DOHH2 (cell line): Measurements from ENCODE around the gene OPN3.

Source experiments
- H3F3A ChIP-seq: fragments of 200-600 bp; sonication (generic), shearing (Covaris generic); 2 replicates; pipeline ENCODE4 v1.6.0; 2016; ENCODE audit warnings: antibody characterized with exemption, mild to moderate bottlenecking; ENCODE audit not compliant: control insufficient read depth, insufficient read depth
- H3K27ac ChIP-seq: fragments of 200-600 bp; sonication (generic); 2 replicates; pipeline ENCODE4 v1.5.1; 2014; ENCODE audit warnings: low read depth, mild to moderate bottlenecking, low read length, moderate library complexity
- H3K27me3 ChIP-seq: fragments of 200-600 bp; sonication (generic); 2 replicates; pipeline ENCODE4 v1.6.1; 2014; ENCODE audit warnings: mild to moderate bottlenecking, low read length, mixed read lengths; ENCODE audit not compliant: control insufficient read depth
- H3K36me3 ChIP-seq: fragments of 200-600 bp; sonication (generic); 2 replicates; pipeline ENCODE4 v1.6.1; 2014; ENCODE audit warnings: mild to moderate bottlenecking, low read length, moderate library complexity, mixed read lengths; ENCODE audit not compliant: control insufficient read depth
- H3K4me1 ChIP-seq: fragments of 200-600 bp; sonication (generic); 2 replicates; pipeline ENCODE4 v1.6.1; 2014; ENCODE audit warnings: mild to moderate bottlenecking, low read length, mixed read lengths; ENCODE audit not compliant: control insufficient read depth
- H3K4me2 ChIP-seq: fragments of 200-600 bp; sonication (generic); 2 replicates; pipeline ENCODE4 v1.6.0; 2014; ENCODE audit warnings: mild to moderate bottlenecking, low read length, moderate library complexity
- H3K4me3 ChIP-seq: fragments of 200-600 bp; sonication (generic); 2 replicates; pipeline ENCODE4 v1.5.1; 2014; ENCODE audit warnings: mild to moderate bottlenecking, low read length, mixed read lengths
- H3K79me2 ChIP-seq: fragments of 200-600 bp; sonication (generic); 2 replicates; pipeline ENCODE4 v1.6.1; 2014; ENCODE audit warnings: mild to moderate bottlenecking, low read length, mixed read lengths; ENCODE audit not compliant: control insufficient read depth
- H3K9me2 ChIP-seq: fragments of 200-600 bp; sonication (generic); replicated peaks from 2 replicates; pipeline ENCODE4 v1.6.1; 2014; ENCODE audit warnings: mild to moderate bottlenecking, low read length, mixed read lengths; ENCODE audit not compliant: control insufficient read depth
- H3K9me3 ChIP-seq: fragments of 200-600 bp; sonication (generic); 2 replicates; pipeline ENCODE4 v1.6.1; 2014; ENCODE audit warnings: antibody characterized with exemption, low read length, mixed read lengths; ENCODE audit not compliant: control insufficient read depth, insufficient read depth
- H4K20me1 ChIP-seq: fragments of 200-600 bp; sonication (generic); 2 replicates; pipeline ENCODE4 v1.6.0; 2014; ENCODE audit warnings: low read depth, mild to moderate bottlenecking, antibody characterized with exemption, low read length, moderate library complexity; ENCODE audit not compliant: control insufficient read depth, insufficient read depth
- CTCF ChIP-seq: fragments of 200-600 bp; sonication (generic); IDR thresholded peaks from one replicate; pipeline ENCODE4 v1.5.1; 2014; ENCODE audit warnings: antibody characterized with exemption, mild to moderate bottlenecking, low read depth, low read length; ENCODE audit not compliant: poor library complexity, severe bottlenecking
- EZH2phosphoT487 ChIP-seq: fragments of 200-600 bp; sonication (generic); IDR thresholded peaks from 2 replicates; pipeline ENCODE4 v1.6.1; 2017; ENCODE audit warnings: borderline replicate concordance, mild to moderate bottlenecking, antibody characterized with exemption, low read length, moderate library complexity, mixed read lengths

OPN3 gene

DNA sequence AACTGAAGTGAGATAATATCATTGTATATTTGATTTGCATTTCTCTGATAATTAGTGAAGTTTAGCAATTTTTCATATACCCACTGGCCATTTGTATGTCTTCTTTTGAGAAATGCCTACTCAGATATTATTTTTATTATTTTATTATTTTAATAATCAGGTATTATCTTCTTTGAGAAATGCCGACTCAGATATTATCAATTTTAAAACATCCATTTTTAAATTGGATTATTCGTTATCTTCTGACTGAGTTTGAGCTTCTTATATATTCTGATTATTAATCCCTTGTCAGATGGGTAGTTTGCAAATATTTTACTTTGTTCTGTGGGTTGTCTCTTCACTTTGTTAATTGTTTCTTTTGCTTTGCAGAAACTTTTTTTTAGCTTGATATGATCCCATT, 70.3 kb downstream of the OPN3 start:
- Histone ChIP-seq H4K20me1 (no peaks in the 10 kb centered on the region), H3F3A (no peaks in the 10 kb centered on the region), H3K4me2 (no peak overlapping the region), H3K9me3 (no peaks in the 10 kb centered on the region), H3K79me2 (no peaks in the 10 kb centered on the region), H3K27ac (no peak overlapping the region), H3K4me1 (no peaks in the 10 kb centered on the region), H3K36me3 (no peaks in the 10 kb centered on the region), H3K9me2 (no peaks in the 10 kb centered on the region), H3K4me3 (no peak overlapping the region), H3K27me3 (no peaks in the 10 kb centered on the region)
- TF ChIP-seq EZH2phosphoT487 = no peak

- H3K36me3 ChIP-seq = peaks cover 22% of the 10 kb centered on the region
- no peaks in the 10 kb centered on the region for H3F3A ChIP-seq
- H3K4me3 ChIP-seq = no peak overlapping the region
- TF ChIP-seq CTCF = no peak
- no peak for TF ChIP-seq EZH2phosphoT487
- H3K27ac ChIP-seq = no peak overlapping the region
- H3K4me1 ChIP-seq = peaks cover 5% of the 10 kb centered on the region
- H3K27me3 ChIP-seq = no peaks in the 10 kb centered on the region
- H3K4me2 ChIP-seq = no peak overlapping the region
- no peaks in the 10 kb centered on the region for H3K9me3 ChIP-seq
- H3K9me2 ChIP-seq = no peaks in the 10 kb centered on the region
- no peaks in the 10 kb centered on the region for H4K20me1 ChIP-seq
- H3K79me2 ChIP-seq = no peaks in the 10 kb centered on the region
Observed at GRCh38 chr1:241560849-241561187, 79.4 kb downstream of the OPN3 start.

DNA sequence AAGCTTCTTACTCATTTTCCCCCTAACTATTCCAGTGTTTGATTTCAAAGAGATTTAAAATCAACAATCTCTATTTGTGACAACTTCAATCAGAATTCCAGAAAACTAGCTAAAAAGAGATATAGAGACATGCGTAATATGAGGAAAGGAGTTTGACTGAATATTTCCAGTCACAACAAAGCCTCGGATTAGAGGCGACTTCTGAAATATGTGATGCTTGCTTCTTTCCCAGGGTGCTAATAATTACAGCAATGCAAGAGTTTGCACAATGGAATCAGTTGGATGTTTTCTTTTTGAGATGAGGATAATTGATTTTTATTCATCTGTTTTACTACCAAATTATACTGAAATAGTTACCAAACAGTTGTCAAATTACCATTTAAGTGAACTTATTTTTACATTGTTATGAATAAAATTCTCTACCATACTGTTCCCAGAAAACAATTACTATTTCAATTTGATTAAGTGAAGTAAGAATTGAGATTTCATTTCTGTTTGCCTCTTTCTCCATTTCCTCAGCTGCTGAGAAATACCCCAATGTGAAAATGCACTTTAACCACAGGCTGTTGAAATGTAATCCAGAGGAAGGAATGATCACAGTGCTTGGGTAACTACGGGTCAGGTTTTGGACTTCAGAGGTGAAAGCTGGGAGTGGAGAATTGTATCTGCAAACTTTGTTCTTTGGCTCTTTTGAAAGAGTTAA, 79.9 kb downstream of the OPN3 start:
- H3F3A ChIP-seq = no peaks in the 10 kb centered on the region
- no peak overlapping the region for H3K4me3 ChIP-seq
- no peaks in the 10 kb centered on the region for H3K9me3 ChIP-seq
- no peaks in the 10 kb centered on the region for H3K9me2 ChIP-seq
- H3K36me3 ChIP-seq = peaks cover 25% of the 10 kb centered on the region
- no peak for TF ChIP-seq CTCF
- no peak for TF ChIP-seq EZH2phosphoT487
- no peak overlapping the region for H3K27ac ChIP-seq
- no peaks in the 10 kb centered on the region for H3K27me3 ChIP-seq
- no peak overlapping the region for H3K4me2 ChIP-seq
- peaks cover 5% of the 10 kb centered on the region for H3K4me1 ChIP-seq
- no peaks in the 10 kb centered on the region for H4K20me1 ChIP-seq
- H3K79me2 ChIP-seq = no peaks in the 10 kb centered on the region

GRCh38 chr1:241557551-241558193, 82.5 kb downstream of the OPN3 start:
- Histone ChIP-seq H3K4me3 (no peak overlapping the region), H3K79me2 (no peaks in the 10 kb centered on the region), H3K4me2 (no peak overlapping the region), H3K27me3 (no peaks in the 10 kb centered on the region), H3F3A (0 out of 2 replicates have a peak, but pooled peaks cover 2% of the 10 kb centered on the region), H3K27ac (no peak overlapping the region), H3K4me1 (peaks cover 17% of the 10 kb centered on the region), H3K9me2 (no peaks in the 10 kb centered on the region), H4K20me1 (no peaks in the 10 kb centered on the region), H3K9me3 (no peaks in the 10 kb centered on the region), H3K36me3 (peaks cover 32% of the 10 kb centered on the region)
- no peak for TF ChIP-seq EZH2phosphoT487
- TF ChIP-seq CTCF = no peak
